H1 (cell line): ENCODE data around the gene CHCHD6. TPM values are rescaled to one million over a fixed set of nuclear protein-coding genes. Genes with fewer than 3 reads are reported as not detected.

ENCODE experiments used
- EGR1 ChIP-seq: IDR thresholded peaks from 2 replicates; pipeline ENCODE4 v1.6.1; 2011; ENCODE audit warnings: low read depth, low read length, borderline replicate concordance
- FOSL1 ChIP-seq: IDR thresholded peaks from 2 replicates; pipeline ENCODE4 v1.6.1; 2011; ENCODE audit warnings: mild to moderate bottlenecking, low read depth, low read length, moderate library complexity; ENCODE audit not compliant: insufficient read depth
- PHF8 ChIP-seq: fragments of 200-600 bp; sonication (generic); conservative IDR thresholded peaks from 2 replicates; pipeline ENCODE4 v1.7.1; 2012; ENCODE audit warnings: low read depth, mild to moderate bottlenecking, inconsistent platforms, low read length, moderate library complexity
- RAD21 ChIP-seq, 2 experiments: IDR thresholded peaks in 1 of 2; conservative IDR thresholded peaks in 1 of 2; 2 replicates each; pipeline ENCODE4 v1.6.1; 2011; ENCODE audit warnings: low read depth in 2 of 2, low read length in 2 of 2, improper control_type of control experiment in 1 of 2, inconsistent platforms in 1 of 2, mild to moderate bottlenecking in 1 of 2, moderate library complexity in 1 of 2
- SIRT6 ChIP-seq: IDR thresholded peaks from one replicate; pipeline ENCODE4 v1.7.1; 2012; ENCODE audit warnings: low read length, inconsistent platforms
- SRF ChIP-seq: IDR thresholded peaks from 2 replicates; pipeline ENCODE4 v1.6.1; 2011; ENCODE audit warnings: mild to moderate bottlenecking, low read depth, low read length, moderate library complexity
- TAF1 ChIP-seq: IDR thresholded peaks from 2 replicates; pipeline ENCODE4 v1.6.1; 2011; ENCODE audit warnings: mild to moderate bottlenecking, low read depth, low read length
- TEAD4 ChIP-seq: IDR thresholded peaks from 2 replicates; pipeline ENCODE4 v1.6.1; 2012; ENCODE audit warnings: low read depth, low read length, inconsistent platforms, mixed read lengths
- polyA plus RNA-seq, 7 experiments: library from polyadenylated mRNA; depleted of rRNA in 3 of 7; stranded (reverse) in 5 of 7; unstranded in 2 of 7; fragments of >200 nt in 5 of 7; fragments of 200-250 nt in 2 of 7; gene quantifications; 1 replicate in 5 of 7; 2 replicates in 1 of 7; 4 replicates in 1 of 7; pipeline versions ENCODE4 v1.2.1 to v1.2.3, GENCODE V29; 2011 to 2013; ENCODE audit warnings: missing spikeins in 2 of 7, mixed read lengths in 2 of 7
- total RNA-seq: library from RNA; stranded (reverse); fragmentation: NEBNext Ultra II Directional; extraction: Animal tissue kit (Norgen Biotek cat#: 25700); gene quantifications from 2 replicates; pipeline ENCODE4 v1.2.1, GENCODE V29; 2021
- TF ChIP-seq, protein P1 (sequence below): IDR thresholded peaks from 2 replicates; pipeline ENCODE4 v1.6.1; 2012; ENCODE audit warnings: low read length, inconsistent platforms

CHCHD6 gene
- total and polyA plus RNA-seq, 2 of the 8 experiments (the other 6 are each of a cell fraction or from before 2014, with no cell fraction given): 32.4 to 37.6 TPM

DNA sequence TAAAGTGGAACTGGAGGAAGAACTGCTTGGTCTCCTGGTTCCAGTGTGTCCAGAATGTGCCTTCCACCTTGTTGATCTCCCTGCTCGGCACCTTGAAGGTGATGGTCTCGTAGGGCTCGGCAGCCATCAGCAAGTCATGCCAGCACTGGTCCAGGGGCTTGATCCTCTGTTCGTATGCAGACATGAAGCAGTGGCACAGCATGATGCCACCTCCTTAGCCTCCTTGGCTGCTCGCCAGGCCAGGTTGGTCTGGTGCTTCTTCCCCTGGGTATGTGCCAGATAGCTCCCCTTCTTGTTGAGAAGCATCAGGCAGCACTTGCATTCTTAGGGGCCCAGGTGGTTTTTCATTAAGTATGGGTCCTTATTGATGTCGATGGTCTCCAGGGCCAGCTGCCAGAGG, 31.3 kb upstream of the CHCHD6 start (continued):
- TF ChIP-seq, protein P1, sequence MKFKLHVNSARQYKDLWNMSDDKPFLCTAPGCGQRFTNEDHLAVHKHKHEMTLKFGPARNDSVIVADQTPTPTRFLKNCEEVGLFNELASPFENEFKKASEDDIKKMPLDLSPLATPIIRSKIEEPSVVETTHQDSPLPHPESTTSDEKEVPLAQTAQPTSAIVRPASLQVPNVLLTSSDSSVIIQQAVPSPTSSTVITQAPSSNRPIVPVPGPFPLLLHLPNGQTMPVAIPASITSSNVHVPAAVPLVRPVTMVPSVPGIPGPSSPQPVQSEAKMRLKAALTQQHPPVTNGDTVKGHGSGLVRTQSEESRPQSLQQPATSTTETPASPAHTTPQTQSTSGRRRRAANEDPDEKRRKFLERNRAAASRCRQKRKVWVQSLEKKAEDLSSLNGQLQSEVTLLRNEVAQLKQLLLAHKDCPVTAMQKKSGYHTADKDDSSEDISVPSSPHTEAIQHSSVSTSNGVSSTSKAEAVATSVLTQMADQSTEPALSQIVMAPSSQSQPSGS: no peak
- TF ChIP-seq RAD21 (IDR thresholded peaks at IDR 0.05 in 1 of 2, conservative IDR thresholded peaks at IDR 0.05 in 1 of 2; ENCODE audit: low read depth in 2 of 2, low read length in 2 of 2) (no peak), TAF1 (no peak), PHF8 (no peak), SIRT6 (no peak), TEAD4 (no peak), FOSL1 (no peak), EGR1 (no peak), SRF (no peak)
- TF ChIP-seq, all 59 proteins: peak for 0
